ENCODE data around the gene TPSG1.

GRCh38 chr16:1210461-1210860 is 14.6 kb downstream of the TPSG1 start:
- TF ChIP-seq POLR2A (IDR thresholded peaks at IDR 0.05; ENCODE audit: low read depth, low read length) (no peak), POLR2AphosphoS5 (IDR thresholded peaks at IDR 0.05; ENCODE audit: low read depth, low read length) (no peak)

Measured in GM12892 (cell line).